NCI-H2227 (cell line): ENCODE results near the gene ROR2.
A peak's percentile ranks its signal among the peaks of the same experiment; 100 is the strongest.

ENCODE experiments used
- DNase-seq: peaks from one replicate; lab custom pipeline; 2025; ENCODE audit not compliant: unreplicated experiment; lab: John Stamatoyannopoulos, UW

Gene ROR2

GRCh38 chr9:91778031-91778430 is 172.0 kb downstream of the ROR2 start:
- no peak for DNase-seq

- no peak for DNase-seq
Observed at GRCh38 chr9:91777292-91777830, 172.7 kb downstream of the ROR2 start.

- no peak for DNase-seq
Observed at GRCh38 chr9:91776409-91777291, 173.4 kb downstream of the ROR2 start.

- no peak for DNase-seq
Observed at GRCh38 chr9:91775708-91776028, 174.4 kb downstream of the ROR2 start.

- DNase-seq, result peak; percentile 64
Observed at GRCh38 chr9:91775011-91775707, 174.9 kb downstream of the ROR2 start.

DNA sequence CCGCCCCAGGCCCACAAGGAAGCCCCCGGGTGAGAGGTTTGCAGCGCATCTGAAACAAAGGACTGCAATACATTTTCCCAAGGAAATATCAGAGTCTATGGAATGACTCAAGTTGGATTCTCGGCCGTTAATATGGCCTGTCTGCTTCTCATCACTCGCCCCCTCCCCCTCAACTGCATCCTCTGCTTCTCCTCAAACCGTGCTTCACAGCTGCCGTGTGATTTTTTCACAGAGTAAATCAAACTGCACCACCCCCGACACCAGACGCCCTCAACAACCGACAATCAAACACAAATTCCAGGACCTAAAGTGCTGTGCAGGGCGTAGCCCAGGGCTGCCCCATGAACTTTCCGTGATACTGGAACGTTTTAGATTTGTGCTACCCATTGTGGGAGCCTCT is 176.9 kb downstream of the ROR2 start:
- DNase-seq, result peak; percentile 25

- DNase-seq, result no peak
Observed at GRCh38 chr9:91771864-91772263, 178.2 kb downstream of the ROR2 start.

- peak; percentile 85 for DNase-seq
Observed at GRCh38 chr9:91771027-91771426, 179.0 kb downstream of the ROR2 start.

DNA sequence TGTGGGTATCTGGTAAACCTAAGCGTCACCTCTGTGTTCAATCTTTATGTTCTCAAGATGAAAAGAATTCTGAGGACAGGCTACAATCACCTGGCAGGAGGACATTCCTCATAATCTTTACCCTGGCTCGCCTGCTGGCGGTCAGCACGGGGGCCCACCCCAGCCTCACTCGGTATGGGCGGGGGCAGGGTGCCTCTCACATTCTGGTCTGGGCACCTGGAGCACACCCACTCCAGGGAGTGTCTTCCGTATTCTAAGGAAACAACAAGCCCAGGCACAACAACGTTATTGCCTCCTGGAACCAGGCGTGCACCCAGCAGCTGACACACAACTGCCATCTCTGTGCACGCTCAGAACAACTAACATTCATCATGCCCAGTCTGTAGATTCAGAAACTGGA is 179.8 kb downstream of the ROR2 start:
- DNase-seq, result no peak

DNA sequence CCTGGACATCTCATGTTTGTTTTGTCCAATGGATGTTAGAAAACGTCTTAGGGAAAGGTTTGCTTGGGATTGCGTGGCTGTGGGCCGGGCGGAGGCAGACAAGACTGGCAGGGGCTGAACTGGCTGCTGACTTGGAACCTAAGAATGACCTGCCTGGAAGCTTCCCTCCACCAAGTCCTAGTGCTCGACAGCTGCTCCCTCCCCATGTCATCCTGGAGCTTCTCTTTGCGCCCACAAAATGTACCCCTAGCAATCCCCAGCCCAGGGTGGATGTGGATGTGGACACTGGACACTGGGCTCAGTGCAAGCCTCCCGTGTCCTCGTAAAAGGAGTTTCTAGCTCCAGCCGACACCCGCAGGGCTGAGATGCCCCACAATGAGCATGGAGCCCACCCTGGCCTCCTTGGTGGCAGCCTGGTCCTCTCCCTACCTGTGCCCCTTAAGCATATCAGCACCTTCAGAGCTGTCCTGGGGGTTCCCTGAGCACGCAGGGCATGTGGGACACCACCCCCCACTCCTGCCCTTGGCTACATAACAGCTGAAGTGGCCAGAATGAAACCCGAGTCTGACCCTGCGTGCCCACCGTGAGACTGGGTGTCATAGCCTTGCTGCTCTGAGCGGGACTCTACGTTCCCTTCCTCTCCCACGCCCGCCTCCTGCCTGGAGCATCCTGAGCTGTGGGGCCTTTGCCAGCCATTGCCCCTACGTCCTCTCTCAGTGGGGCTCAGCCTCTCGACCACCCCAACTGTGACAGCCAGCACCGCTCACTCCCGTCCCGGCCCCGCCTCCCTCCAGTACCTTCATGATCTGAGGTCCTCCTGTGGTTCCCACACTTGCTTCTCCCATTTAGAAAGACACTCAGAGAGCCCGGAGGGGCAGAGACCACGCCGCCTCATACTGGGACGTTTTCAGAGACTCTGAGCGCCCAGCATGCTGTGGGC is 180.8 kb downstream of the ROR2 start:
- DNase-seq, result no peak

GRCh38 chr9:91768507-91768906 is 181.5 kb downstream of the ROR2 start:
- no peak for DNase-seq

- no peak for DNase-seq
Observed at GRCh38 chr9:91766315-91767069, 183.5 kb downstream of the ROR2 start.

DNA sequence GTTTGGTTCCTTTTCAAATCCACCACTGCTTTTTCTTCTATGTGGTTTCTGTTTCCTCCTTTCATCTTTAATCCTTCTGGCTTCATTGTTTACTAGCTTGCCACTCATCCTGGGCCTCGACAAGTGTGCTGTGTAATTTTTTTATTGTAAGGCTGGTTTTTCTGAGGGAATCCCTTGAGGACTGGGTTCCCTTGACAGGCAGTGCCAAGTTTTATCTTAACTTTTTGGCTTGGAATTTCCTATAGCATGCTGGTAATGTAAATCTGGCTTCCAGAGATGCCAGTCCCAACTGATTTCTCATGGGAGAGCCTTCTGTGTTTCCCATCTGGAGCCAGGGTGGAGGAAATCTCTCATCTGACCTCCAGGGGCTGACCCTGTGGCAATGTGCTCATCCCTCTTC is 184.7 kb downstream of the ROR2 start:
- no peak for DNase-seq

- no peak for DNase-seq
Observed at GRCh38 chr9:91764661-91765060, 185.4 kb downstream of the ROR2 start.

- no peak for DNase-seq
Observed at GRCh38 chr9:91761362-91761761, 188.7 kb downstream of the ROR2 start.

GRCh38 chr9:91760906-91761305 is 189.1 kb downstream of the ROR2 start:
- DNase-seq, result no peak

DNA sequence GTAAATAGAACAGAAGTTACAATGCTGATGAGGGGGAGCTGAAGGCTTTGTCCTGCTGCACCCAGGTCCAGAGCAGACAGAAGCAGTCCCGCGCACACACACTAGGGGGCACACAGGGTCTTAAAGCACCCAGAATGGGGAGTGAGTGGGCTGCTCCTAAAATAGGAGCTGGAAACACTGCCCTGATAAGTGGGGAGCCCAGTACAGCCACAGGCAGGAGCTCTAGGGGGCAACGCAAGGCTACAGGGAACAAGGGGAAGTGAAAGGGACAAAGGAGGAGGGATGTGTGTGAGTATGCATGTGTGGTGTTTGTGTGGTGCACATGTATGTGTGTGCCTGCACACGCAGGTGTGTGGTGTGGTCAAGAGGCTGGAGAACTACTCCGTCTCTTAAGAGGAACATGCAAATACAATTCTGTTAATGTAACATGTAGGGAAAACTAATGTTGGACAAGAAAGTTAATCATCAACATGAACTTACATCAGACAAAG is 191.5 kb downstream of the ROR2 start:
- DNase-seq, result peak; percentile 17

GRCh38 chr9:91757782-91758181 is 192.2 kb downstream of the ROR2 start:
- DNase-seq, result no peak

- no peak for DNase-seq
Observed at GRCh38 chr9:91756510-91756780, 193.6 kb downstream of the ROR2 start.

DNA sequence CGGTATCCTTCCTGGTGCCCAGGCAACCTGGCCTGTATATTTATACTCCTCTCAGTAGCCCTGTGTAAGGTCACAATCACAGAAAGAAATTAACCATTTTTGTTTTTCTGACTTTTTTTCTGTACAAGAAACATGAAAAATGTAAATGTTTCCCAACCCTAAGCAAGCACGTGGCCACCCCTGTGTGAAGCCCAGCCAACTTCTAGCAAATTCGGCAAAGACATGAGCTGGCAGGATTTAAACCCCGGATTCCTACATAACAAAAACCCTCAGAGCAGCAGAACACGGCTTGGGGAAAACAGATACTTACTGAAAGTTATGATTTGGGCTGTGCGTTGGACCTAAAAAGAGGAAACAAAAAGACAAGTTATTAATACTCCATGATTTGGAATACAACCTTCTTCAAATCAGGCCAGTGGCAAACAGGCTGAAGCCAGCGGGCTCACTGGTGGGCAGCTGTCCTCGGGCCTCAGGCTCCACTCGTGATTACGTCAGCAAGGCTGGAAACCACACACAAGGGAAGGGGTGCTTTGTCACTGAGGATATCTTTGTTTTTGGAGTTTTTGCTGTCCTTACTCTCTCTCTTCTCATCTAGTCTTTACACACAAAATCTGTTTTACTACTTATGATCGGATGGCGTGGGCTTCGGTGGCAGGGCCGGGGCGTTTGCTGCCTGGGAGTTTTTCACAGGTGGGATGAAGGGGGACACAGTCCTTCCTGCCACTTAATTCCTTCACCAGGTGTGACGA is 194.1 kb downstream of the ROR2 start:
- DNase-seq, result no peak
